Activated T-cell treated with anti-CD3 and anti-CD28 coated beads, Interleukin-2, amount 50 U/mL, for 72 hours (primary cell): ENCODE data around the gene LIPT2. TPM values are rescaled to one million over a fixed set of nuclear protein-coding genes. Genes with fewer than 3 reads are reported as not detected.

Source experiments
- ATAC-seq, 2 donors: fragments of 150-1000 bp; cut with Tn5 transposase; replicated peaks in 1 of 2; 2 replicates each; pipeline ENCODE4 v1.10.0; 2021; ENCODE audit warnings: moderate library complexity in 2 of 2, mild to moderate bottlenecking in 1 of 2
- DNase-seq, 2 donors: peaks; one replicate each; pipeline ENCODE4 v3.0.0; 2021 to 2022; ENCODE audit warnings: mixed read lengths in 1 of 2
- H3K27ac Mint-ChIP-seq: one replicate; pipeline ENCODE4 v1.8.0; 2022; ENCODE audit warnings: mild to moderate bottlenecking, moderate library complexity, mixed read lengths
- H3K27me3 Mint-ChIP-seq: one replicate; pipeline ENCODE4 v1.8.0; 2022; ENCODE audit warnings: low read depth, mixed read lengths
- H3K36me3 Mint-ChIP-seq, 2 donors: one replicate each; pipeline ENCODE4 v1.8.0; 2022; ENCODE audit warnings: mixed read lengths in 2 of 2, mild to moderate bottlenecking in 1 of 2; ENCODE audit not compliant: insufficient read depth in 2 of 2
- H3K4me1 Mint-ChIP-seq: one replicate; pipeline ENCODE4 v1.8.0; 2022; ENCODE audit warnings: low read depth, mixed read lengths
- H3K4me3 Mint-ChIP-seq, 2 donors: one replicate each; pipeline ENCODE4 v1.8.0; 2022; ENCODE audit warnings: mild to moderate bottlenecking in 2 of 2, mixed read lengths in 2 of 2, moderate library complexity in 2 of 2
- H3K9me3 Mint-ChIP-seq, 2 donors: one replicate each; pipeline ENCODE4 v1.8.0; 2022; ENCODE audit warnings: mixed read lengths in 2 of 2
- total RNA-seq, 2 donors: library from RNA; stranded (reverse); gene quantifications; one replicate each; pipeline ENCODE4 v1.2.3, GENCODE V29; 2022

The LIPT2 gene
- total RNA-seq, 2 donors from 2014 or later = 4.3 to 5.1 TPM

- ATAC-seq = no peak
- Mint-ChIP-seq H3K27ac (no peak overlapping the region), H3K9me3 (no peaks in the 10 kb centered on the region), H3K27me3 (peaks cover 32% of the 10 kb centered on the region), H3K4me1 (peaks cover 14% of the 10 kb centered on the region), H3K4me3 (no peak overlapping the region), H3K36me3 (no peaks in the 10 kb centered on the region)
- DNase-seq = no peak
Observed at GRCh38 chr11:74468521-74468920, 25.0 kb downstream of the LIPT2 start.

GRCh38 chr11:74468058-74468457 lies 25.5 kb downstream of the LIPT2 start:
- H3K27ac Mint-ChIP-seq = no peak overlapping the region
- H3K27me3 Mint-ChIP-seq = peaks cover 32% of the 10 kb centered on the region
- DNase-seq (no peak), ATAC-seq (peak in 1 of 2 donors; percentile 36)
- H3K4me3 Mint-ChIP-seq = peak overlapping the region; percentile 18 to 59
- H3K4me1 Mint-ChIP-seq = peaks cover 14% of the 10 kb centered on the region
- no peaks in the 10 kb centered on the region for H3K36me3 Mint-ChIP-seq
- H3K9me3 Mint-ChIP-seq = no peaks in the 10 kb centered on the region

GRCh38 chr11:74466916-74467885 lies 26.3 kb downstream of the LIPT2 start, which contains the start of gene KCNE3:
Gene KCNE3, minus strand, starts transcription at chr11:74467549. Its CDS starts 9,986 bp downstream, at chr11:74457563.
- ATAC-seq = no peak
- DNase-seq = no peak
- Mint-ChIP-seq H3K36me3 (no peaks in the 10 kb centered on the region), H3K4me3 (peak within 1 kb of the TSS; percentile 18 to 59), H3K9me3 (no peaks in the 10 kb centered on the region), H3K27me3 (peaks cover 32% of the 10 kb centered on the region), H3K4me1 (peaks cover 11% of the 10 kb centered on the region), H3K27ac (no peak within 1 kb of the TSS)

- DNase-seq (no peak), ATAC-seq (no peak)
- Mint-ChIP-seq H3K9me3 (no peaks in the 10 kb centered on the region), H3K27ac (no peak overlapping the region), H3K27me3 (peaks cover 32% of the 10 kb centered on the region), H3K4me1 (peaks cover 5% of the 10 kb centered on the region), H3K36me3 (no peaks in the 10 kb centered on the region), H3K4me3 (no peak overlapping the region)
Observed at GRCh38 chr11:74465291-74465708, 28.2 kb downstream of the LIPT2 start.

GRCh38 chr11:74464746-74465145 lies 28.8 kb downstream of the LIPT2 start:
- no peaks in the 10 kb centered on the region for H3K36me3 Mint-ChIP-seq
- no peak for ATAC-seq
- H3K9me3 Mint-ChIP-seq = no peaks in the 10 kb centered on the region

GRCh38 chr11:74463216-74463615 lies 30.3 kb downstream of the LIPT2 start:
- H3K27ac Mint-ChIP-seq = no peak overlapping the region
- ATAC-seq (no peak), DNase-seq (no peak)
- no peaks in the 10 kb centered on the region for H3K9me3 Mint-ChIP-seq
- no peaks in the 10 kb centered on the region for H3K36me3 Mint-ChIP-seq
- peaks cover 24% of the 10 kb centered on the region for H3K27me3 Mint-ChIP-seq
- peaks cover 5% of the 10 kb centered on the region for H3K4me1 Mint-ChIP-seq
- H3K4me3 Mint-ChIP-seq = no peak overlapping the region

More at GRCh38 chr11:74464746-74465145, 28.8 kb downstream of the LIPT2 start:
- H3K27ac Mint-ChIP-seq = no peak overlapping the region
- peaks cover 32% of the 10 kb centered on the region for H3K27me3 Mint-ChIP-seq
- no peak overlapping the region for H3K4me3 Mint-ChIP-seq
- H3K4me1 Mint-ChIP-seq = peaks cover 5% of the 10 kb centered on the region
- DNase-seq = no peak

- Mint-ChIP-seq H3K4me3 (no peak overlapping the region), H3K9me3 (no peaks in the 10 kb centered on the region), H3K27ac (no peak overlapping the region), H3K27me3 (peaks cover 18% of the 10 kb centered on the region), H3K4me1 (peaks cover under 1% of the 10 kb centered on the region), H3K36me3 (no peaks in the 10 kb centered on the region)
- DNase-seq (no peak), ATAC-seq (no peak)
Observed at GRCh38 chr11:74462631-74463030, 30.9 kb downstream of the LIPT2 start.

- DNase-seq = no peak
- Mint-ChIP-seq H3K36me3 (no peaks in the 10 kb centered on the region), H3K9me3 (no peaks in the 10 kb centered on the region), H3K27ac (no peak overlapping the region), H3K27me3 (peaks cover 17% of the 10 kb centered on the region), H3K4me1 (no peaks in the 10 kb centered on the region), H3K4me3 (no peak overlapping the region)
- no peak for ATAC-seq
Observed at GRCh38 chr11:74462009-74462408, 31.5 kb downstream of the LIPT2 start.

- Mint-ChIP-seq H3K36me3 (no peaks in the 10 kb centered on the region), H3K4me3 (no peak overlapping the region), H3K4me1 (no peaks in the 10 kb centered on the region), H3K27ac (no peak overlapping the region), H3K27me3 (peaks cover 4% of the 10 kb centered on the region), H3K9me3 (no peaks in the 10 kb centered on the region)
- DNase-seq (no peak), ATAC-seq (no peak)
Observed at GRCh38 chr11:74460481-74461154, 32.9 kb downstream of the LIPT2 start.

GRCh38 chr11:74460065-74460464 lies 33.5 kb downstream of the LIPT2 start:
- Mint-ChIP-seq H3K27ac (no peak overlapping the region), H3K36me3 (no peaks in the 10 kb centered on the region), H3K4me3 (no peak overlapping the region), H3K4me1 (no peaks in the 10 kb centered on the region), H3K27me3 (no peaks in the 10 kb centered on the region), H3K9me3 (no peaks in the 10 kb centered on the region)
- DNase-seq = no peak
- ATAC-seq = no peak

GRCh38 chr11:74459584-74459983 lies 33.9 kb downstream of the LIPT2 start:
- ATAC-seq = no peak
- no peak overlapping the region for H3K27ac Mint-ChIP-seq
- H3K9me3 Mint-ChIP-seq = no peaks in the 10 kb centered on the region
- no peak overlapping the region for H3K4me3 Mint-ChIP-seq
- no peak for DNase-seq
- H3K27me3 Mint-ChIP-seq = no peaks in the 10 kb centered on the region
- H3K4me1 Mint-ChIP-seq = no peaks in the 10 kb centered on the region
- no peaks in the 10 kb centered on the region for H3K36me3 Mint-ChIP-seq

- Mint-ChIP-seq H3K27ac (no peak overlapping the region), H3K27me3 (no peaks in the 10 kb centered on the region), H3K9me3 (no peaks in the 10 kb centered on the region), H3K36me3 (no peaks in the 10 kb centered on the region), H3K4me3 (no peak overlapping the region), H3K4me1 (peaks cover 5% of the 10 kb centered on the region)
- ATAC-seq = no peak
- no peak for DNase-seq
Observed at GRCh38 chr11:74457356-74457755, 36.2 kb downstream of the LIPT2 start.

- Mint-ChIP-seq H3K4me1 (peaks cover 10% of the 10 kb centered on the region), H3K4me3 (no peak overlapping the region), H3K9me3 (no peaks in the 10 kb centered on the region), H3K27me3 (peaks cover 7% of the 10 kb centered on the region), H3K36me3 (no peaks in the 10 kb centered on the region), H3K27ac (no peak overlapping the region)
- ATAC-seq (peak; percentile 60 to 64), DNase-seq (peak; percentile 68)
Observed at GRCh38 chr11:74453373-74453975, 40.0 kb downstream of the LIPT2 start.
